Stimulated activated CD8-positive, alpha-beta memory T cell treated with anti-CD3 and anti-CD28 coated beads, Interleukin-15, amount 100 ng/mL, for 4 hours (primary cell): ENCODE results near the gene EPDR1.
"Not testable (repeated sequence)": the region's sequence is repeated elsewhere in the genome, so short reads cannot be mapped to it uniquely, and the experiment has no call there.

Source experiments
- DNase-seq, 2 donors: peaks; one replicate each; pipeline ENCODE4 v3.0.0-alpha.2; 2020; ENCODE audit warnings: low read depth in 2 of 2

Gene EPDR1

GRCh38 chr7:37928878-37929277, 8.4 kb downstream of the EPDR1 start:
- DNase-seq: no peak

GRCh38 chr7:37930226-37930948, 9.9 kb downstream of the EPDR1 start:
- DNase-seq: no peak

- DNase-seq: no peak
These were observed 12.1 kb downstream of the EPDR1 start for GRCh38 chr7:37932543-37932942.

- DNase-seq: no peak
These were observed 12.7 kb downstream of the EPDR1 start for GRCh38 chr7:37933018-37933566.

- DNase-seq: no peak
These were observed 22.6 kb downstream of the EPDR1 start for GRCh38 chr7:37942934-37943610.

- DNase-seq: no peak
These were observed 23.7 kb downstream of the EPDR1 start for GRCh38 chr7:37943905-37944736.

GRCh38 chr7:37944737-37945054, 24.3 kb downstream of the EPDR1 start:
- no peak for DNase-seq

- no peak for DNase-seq
These were observed 24.9 kb downstream of the EPDR1 start for GRCh38 chr7:37945336-37945735.

- no peak for DNase-seq
These were observed 26.9 kb downstream of the EPDR1 start for GRCh38 chr7:37947138-37947940.

GRCh38 chr7:37947941-37948210, 27.4 kb downstream of the EPDR1 start:
- DNase-seq: no peak

GRCh38 chr7:37952240-37952639, 31.8 kb downstream of the EPDR1 start:
- no peak for DNase-seq

- not testable (repeated sequence) for DNase-seq
These were observed 33.8 kb downstream of the EPDR1 start for GRCh38 chr7:37954217-37954616.

- DNase-seq: no peak
These were observed 36.4 kb downstream of the EPDR1 start for GRCh38 chr7:37956791-37957190.

GRCh38 chr7:37957221-37957970, 37.0 kb downstream of the EPDR1 start:
- no peak for DNase-seq

- no peak for DNase-seq
These were observed 40.0 kb downstream of the EPDR1 start for GRCh38 chr7:37960483-37960882.

- no peak for DNase-seq
These were observed 40.8 kb downstream of the EPDR1 start for GRCh38 chr7:37961251-37961650.

GRCh38 chr7:37964196-37964595, 43.8 kb downstream of the EPDR1 start:
- DNase-seq: no peak

GRCh38 chr7:37970211-37970610, 49.8 kb downstream of the EPDR1 start:
- no peak for DNase-seq

- no peak for DNase-seq
These were observed 51.1 kb downstream of the EPDR1 start for GRCh38 chr7:37971491-37971890.

- no peak for DNase-seq
These were observed 53.5 kb downstream of the EPDR1 start for GRCh38 chr7:37973915-37974314.

- no peak for DNase-seq
These were observed 54.3 kb downstream of the EPDR1 start for GRCh38 chr7:37974711-37975110.
